Naive thymus-derived CD8-positive, alpha-beta T cell (primary cell): Measurements from ENCODE around the gene SH3RF2. TPM values are rescaled to one million over a fixed set of nuclear protein-coding genes. Genes with fewer than 3 reads are reported as not detected.

Source experiments
- ATAC-seq, 2 donors: fragments of 150-1000 bp; cut with Tn5 transposase in 1 of 2; sonication (Bioruptor Pico), chemical (Tn5 transposase) in 1 of 2; 1 replicate in 1 of 2; 2 replicates in 1 of 2; pipeline ENCODE4 v1.10.0; 2021; ENCODE audit warnings: mild to moderate bottlenecking in 2 of 2, moderate library complexity in 2 of 2
- POLR2A ChIA-PET: fragments of 350-600 bp; sonication (Branson Sonifier 250); formaldehyde crosslinking; loops from one replicate; lab custom pipeline; 2021; ENCODE audit warnings: antibody characterized with exemption; lab: Charles Lee
- DNase-seq, 10 donors: peaks; one replicate each; pipeline versions ENCODE4 v3.0.0 to v3.0.0-alpha.2; 2020 to 2022
- H3K27ac Mint-ChIP-seq, 10 donors: one replicate each; pipeline ENCODE4 v1.8.0; 2020 to 2022; ENCODE audit warnings: mild to moderate bottlenecking in 10 of 10, mixed read lengths in 10 of 10, moderate library complexity in 4 of 10, inconsistent platforms in 1 of 10
- H3K27me3 Mint-ChIP-seq, 5 donors: one replicate each; pipeline ENCODE4 v1.8.0; 2021 to 2022; ENCODE audit warnings: mixed read lengths in 5 of 5
- H3K36me3 Mint-ChIP-seq, 3 donors: one replicate each; pipeline ENCODE4 v1.8.0; 2020 to 2022; ENCODE audit warnings: mixed read lengths in 3 of 3, mild to moderate bottlenecking in 2 of 3, inconsistent platforms in 1 of 3
- H3K4me1 Mint-ChIP-seq, 4 donors: one replicate each; pipeline ENCODE4 v1.8.0; 2021 to 2022; ENCODE audit warnings: mixed read lengths in 4 of 4
- H3K4me3 Mint-ChIP-seq, 10 donors: one replicate each; pipeline ENCODE4 v1.8.0; 2020 to 2022; ENCODE audit warnings: mild to moderate bottlenecking in 10 of 10, mixed read lengths in 10 of 10, moderate library complexity in 6 of 10, inconsistent platforms in 1 of 10
- H3K9me3 Mint-ChIP-seq, 9 donors: one replicate each; pipeline ENCODE4 v1.8.0; 2020 to 2022; ENCODE audit warnings: mixed read lengths in 9 of 9, mild to moderate bottlenecking in 3 of 9, inconsistent platforms in 1 of 9, moderate library complexity in 1 of 9
- polyA plus RNA-seq, 3 donors: library from polyadenylated mRNA; unstranded; fragments of 300-500 nt; fragmentation: Illumina TruSeq; gene quantifications; one replicate each; pipeline ENCODE4 v1.2.3, GENCODE V29; 2021
- total RNA-seq, 8 experiments: library from RNA in 2 of 8; stranded (reverse) in 2 of 8; gene quantifications; one replicate each; pipeline ENCODE4 v1.2.3 and lab custom pipeline; 2021 to 2026

Gene SH3RF2
- total and polyA plus RNA-seq, 5 experiments from 2014 or later = not detected

- H3K4me3 Mint-ChIP-seq = no peak overlapping the region
- DNase-seq (no peak), ATAC-seq (no peak)
- H3K4me1 Mint-ChIP-seq = no peaks in the 10 kb centered on the region
- no peaks in the 10 kb centered on the region for H3K9me3 Mint-ChIP-seq
- peaks cover 0 to 2% (median 0%) of the 10 kb centered on the region in 3 donors for H3K36me3 Mint-ChIP-seq
- POLR2A ChIA-PET = no interaction called here
- peaks cover 0 to 14% (median 2%) of the 10 kb centered on the region in 5 donors for H3K27me3 Mint-ChIP-seq
- H3K27ac Mint-ChIP-seq = no peak overlapping the region
Observed at GRCh38 chr5:145908206-145908960, 28.0 kb upstream of the SH3RF2 start.

GRCh38 chr5:145911164-145911563, 25.2 kb upstream of the SH3RF2 start:
- peaks cover 0 to 2% (median 0%) of the 10 kb centered on the region in 3 donors for H3K36me3 Mint-ChIP-seq
- ATAC-seq (no peak), DNase-seq (no peak)
- no peak overlapping the region for H3K27ac Mint-ChIP-seq
- POLR2A ChIA-PET = no interaction called here
- no peaks in the 10 kb centered on the region for H3K9me3 Mint-ChIP-seq
- no peak overlapping the region for H3K4me3 Mint-ChIP-seq
- peaks cover 0 to 12% (median 0%) of the 10 kb centered on the region in 5 donors for H3K27me3 Mint-ChIP-seq
- peaks cover 0 to 1% (median 0%) of the 10 kb centered on the region in 4 donors for H3K4me1 Mint-ChIP-seq

DNA sequence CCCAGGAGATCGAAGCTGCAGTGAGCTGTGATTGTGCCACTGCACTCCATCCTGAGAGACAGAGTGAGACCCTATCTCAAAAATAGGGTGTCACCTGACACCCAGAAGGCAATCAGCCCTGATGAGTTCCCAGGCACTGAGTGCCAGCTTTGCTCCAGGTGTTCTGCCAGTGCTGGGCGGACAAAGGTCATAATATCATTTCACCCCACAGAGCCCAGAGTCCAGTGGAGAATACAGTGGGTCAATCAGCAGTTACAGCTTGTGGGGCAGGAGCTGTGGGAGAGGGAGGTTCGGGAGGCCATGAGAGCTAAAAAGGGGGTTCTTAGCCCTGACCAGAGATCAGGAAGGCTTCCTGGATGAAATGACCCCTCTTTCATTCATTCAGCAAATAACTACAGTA, 24.4 kb upstream of the SH3RF2 start:
- Mint-ChIP-seq H3K4me3 (no peak overlapping the region), H3K36me3 (no peaks in the 10 kb centered on the region), H3K4me1 (peaks cover 0 to 1% (median 0%) of the 10 kb centered on the region in 4 donors), H3K9me3 (no peaks in the 10 kb centered on the region), H3K27ac (no peak overlapping the region), H3K27me3 (peaks cover 0 to 4% (median 0%) of the 10 kb centered on the region in 5 donors)
- DNase-seq (no peak), ATAC-seq (no peak)
- POLR2A ChIA-PET = no interaction called here

GRCh38 chr5:145912594-145912993, 23.8 kb upstream of the SH3RF2 start:
- no peak overlapping the region for H3K27ac Mint-ChIP-seq
- H3K36me3 Mint-ChIP-seq = no peaks in the 10 kb centered on the region
- POLR2A ChIA-PET = no interaction called here
- DNase-seq (no peak), ATAC-seq (no peak)
- no peaks in the 10 kb centered on the region for H3K9me3 Mint-ChIP-seq
- H3K27me3 Mint-ChIP-seq = peaks cover 0 to 1% (median 0%) of the 10 kb centered on the region in 5 donors
- H3K4me1 Mint-ChIP-seq = peaks cover 0 to 1% (median 0%) of the 10 kb centered on the region in 4 donors
- H3K4me3 Mint-ChIP-seq = no peak overlapping the region

GRCh38 chr5:145913701-145914100, 22.7 kb upstream of the SH3RF2 start:
- Mint-ChIP-seq H3K36me3 (no peaks in the 10 kb centered on the region), H3K9me3 (peaks cover 0 to 3% (median 0%) of the 10 kb centered on the region in 9 donors), H3K4me3 (no peak overlapping the region), H3K27me3 (peaks cover 0 to 2% (median 0%) of the 10 kb centered on the region in 5 donors), H3K27ac (no peak overlapping the region), H3K4me1 (peaks cover 0 to 1% (median 0%) of the 10 kb centered on the region in 4 donors)
- DNase-seq (no peak), ATAC-seq (no peak)
- POLR2A ChIA-PET = no interaction called here

GRCh38 chr5:145915970-145916638, 20.3 kb upstream of the SH3RF2 start:
- Mint-ChIP-seq H3K4me3 (no peak overlapping the region), H3K9me3 (peaks cover 0 to 4% (median 0%) of the 10 kb centered on the region in 9 donors), H3K27me3 (peaks cover 0 to 5% (median 0%) of the 10 kb centered on the region in 5 donors), H3K4me1 (peaks cover 0 to 1% (median 0%) of the 10 kb centered on the region in 4 donors), H3K27ac (no peak overlapping the region), H3K36me3 (no peaks in the 10 kb centered on the region)
- POLR2A ChIA-PET = no interaction called here
- no peak for ATAC-seq
- no peak for DNase-seq

GRCh38 chr5:145917288-145917687, 19.1 kb upstream of the SH3RF2 start:
- H3K36me3 Mint-ChIP-seq = no peaks in the 10 kb centered on the region
- H3K4me3 Mint-ChIP-seq = no peak overlapping the region
- DNase-seq (no peak), ATAC-seq (no peak)
- peaks cover 0 to 8% (median 0%) of the 10 kb centered on the region in 5 donors for H3K27me3 Mint-ChIP-seq
- H3K9me3 Mint-ChIP-seq = peaks cover 0 to 4% (median 0%) of the 10 kb centered on the region in 9 donors
- peaks cover 0 to 3% (median 0%) of the 10 kb centered on the region in 4 donors for H3K4me1 Mint-ChIP-seq
- POLR2A ChIA-PET = no interaction called here
- no peak overlapping the region for H3K27ac Mint-ChIP-seq

DNA sequence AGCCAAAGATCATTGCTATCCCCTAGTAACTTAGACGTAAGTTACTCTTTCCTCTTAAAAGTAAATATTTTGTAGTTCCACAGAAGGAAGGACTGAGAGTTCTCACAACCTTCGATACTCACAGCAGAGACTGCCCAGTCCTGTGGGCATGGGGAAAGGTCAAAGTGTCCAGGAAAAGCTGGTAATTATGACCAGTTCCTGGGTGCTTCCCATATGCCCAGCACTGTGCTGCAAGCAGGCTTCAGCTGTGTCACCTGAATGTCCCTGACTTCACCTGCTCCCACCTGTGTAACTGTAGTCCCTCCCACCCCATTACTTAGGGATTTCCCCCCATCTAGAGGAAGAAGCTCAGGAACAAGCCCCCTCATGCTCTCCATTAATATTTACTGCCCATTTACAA, 18.0 kb upstream of the SH3RF2 start:
- Mint-ChIP-seq H3K4me3 (no peak overlapping the region), H3K27me3 (peaks cover 0 to 9% (median 0%) of the 10 kb centered on the region in 5 donors), H3K36me3 (no peaks in the 10 kb centered on the region), H3K4me1 (peaks cover 0 to 3% (median 0%) of the 10 kb centered on the region in 4 donors), H3K9me3 (peaks cover 0 to 4% (median 0%) of the 10 kb centered on the region in 9 donors), H3K27ac (no peak overlapping the region)
- POLR2A ChIA-PET = no interaction called here
- DNase-seq (no peak), ATAC-seq (no peak)

GRCh38 chr5:145919413-145919812, 17.0 kb upstream of the SH3RF2 start:
- Mint-ChIP-seq H3K36me3 (no peaks in the 10 kb centered on the region), H3K27ac (no peak overlapping the region), H3K27me3 (peaks cover 0 to 9% (median 0%) of the 10 kb centered on the region in 5 donors), H3K9me3 (peaks cover 0 to 4% (median 0%) of the 10 kb centered on the region in 9 donors), H3K4me3 (no peak overlapping the region), H3K4me1 (peaks cover 0 to 3% (median 0%) of the 10 kb centered on the region in 4 donors)
- POLR2A ChIA-PET = no interaction called here
- no peak for ATAC-seq
- no peak for DNase-seq

GRCh38 chr5:145920542-145921210, 15.7 kb upstream of the SH3RF2 start:
- ATAC-seq (no peak), DNase-seq (no peak)
- Mint-ChIP-seq H3K27me3 (peaks cover 0 to 9% (median 0%) of the 10 kb centered on the region in 5 donors), H3K27ac (no peak overlapping the region), H3K4me3 (no peak overlapping the region), H3K9me3 (peaks cover 0 to 4% (median 0%) of the 10 kb centered on the region in 9 donors), H3K36me3 (no peaks in the 10 kb centered on the region), H3K4me1 (peaks cover 0 to 3% (median 0%) of the 10 kb centered on the region in 4 donors)
- POLR2A ChIA-PET = no interaction called here

DNA sequence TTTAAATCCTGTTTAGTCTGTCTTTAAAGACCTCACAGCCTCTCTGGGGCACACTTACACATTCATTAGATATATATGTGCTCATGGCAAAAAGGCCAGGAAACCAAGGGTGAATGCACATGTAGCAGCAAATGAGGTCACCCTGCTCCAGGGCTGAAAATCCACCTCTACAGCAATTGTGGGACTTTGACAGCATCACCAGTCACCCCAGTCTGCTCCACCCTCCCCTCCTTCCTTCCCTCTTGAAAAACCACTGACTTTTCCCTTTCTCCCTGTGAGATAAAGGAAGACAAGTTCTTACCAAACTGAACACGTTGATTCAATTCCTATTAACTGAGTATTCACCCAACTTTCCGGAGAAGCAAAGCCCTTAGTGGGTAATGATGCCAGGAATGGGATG, 15.2 kb upstream of the SH3RF2 start:
- H3K36me3 Mint-ChIP-seq = no peaks in the 10 kb centered on the region
- ATAC-seq (no peak), DNase-seq (no peak)
- H3K27ac Mint-ChIP-seq = no peak overlapping the region
- no peak overlapping the region for H3K4me3 Mint-ChIP-seq
- peaks cover 0 to 1% (median 0%) of the 10 kb centered on the region in 4 donors for H3K4me1 Mint-ChIP-seq
- H3K27me3 Mint-ChIP-seq = peaks cover 0 to 9% (median 0%) of the 10 kb centered on the region in 5 donors
- POLR2A ChIA-PET = no interaction called here
- H3K9me3 Mint-ChIP-seq = peaks cover 0 to 4% (median 0%) of the 10 kb centered on the region in 9 donors

- no peak overlapping the region for H3K27ac Mint-ChIP-seq
- POLR2A ChIA-PET = no interaction called here
- H3K9me3 Mint-ChIP-seq = peaks cover 0 to 4% (median 0%) of the 10 kb centered on the region in 9 donors
- H3K4me3 Mint-ChIP-seq = no peak overlapping the region
- H3K36me3 Mint-ChIP-seq = no peaks in the 10 kb centered on the region
- peaks cover 0 to 9% (median 0%) of the 10 kb centered on the region in 5 donors for H3K27me3 Mint-ChIP-seq
- H3K4me1 Mint-ChIP-seq = peaks cover 0 to 1% (median 0%) of the 10 kb centered on the region in 4 donors
- DNase-seq = no peak
- no peak for ATAC-seq
Observed at GRCh38 chr5:145922059-145922458, 14.3 kb upstream of the SH3RF2 start.
